Lower lobe of right lung (tissue), 2 donors: ENCODE results near the gene TTLL7. TPM values are rescaled to one million over a fixed set of nuclear protein-coding genes. Genes with fewer than 3 reads are reported as not detected.
"Not testable (repeated sequence)": the region's sequence is repeated elsewhere in the genome, so short reads cannot be mapped to it uniquely, and the experiment has no call there.

ENCODE experiments used
- ATAC-seq, 2 donors: fragments of 200-7000 bp; cut with Tn5 transposase; one replicate each; pipeline ENCODE4 v1.9.1; 2020 to 2022; ENCODE audit warnings: mild to moderate bottlenecking in 2 of 2, moderate library complexity in 2 of 2
- DNase-seq: peaks from one replicate; pipeline ENCODE4 v3.0.0-alpha.2; 2020
- H3K27ac ChIP-seq: fragments of 200-600 bp; one replicate; pipeline ENCODE4 v1.8.0; 2022
- H3K27me3 ChIP-seq: fragments of 200-600 bp; one replicate; pipeline ENCODE4 v1.8.0; 2022; ENCODE audit warnings: low read depth
- H3K36me3 ChIP-seq: fragments of 200-600 bp; one replicate; pipeline ENCODE4 v1.8.0; 2022; ENCODE audit warnings: mild to moderate bottlenecking
- H3K4me1 ChIP-seq: fragments of 200-600 bp; one replicate; pipeline ENCODE4 v1.8.0; 2022
- H3K4me3 ChIP-seq: fragments of 200-600 bp; one replicate; pipeline ENCODE4 v1.8.0; 2022; ENCODE audit warnings: mild to moderate bottlenecking
- H3K9me3 ChIP-seq: fragments of 200-600 bp; one replicate; pipeline ENCODE4 v1.8.0; 2022
- CTCF ChIP-seq: fragments of 200-600 bp; IDR thresholded peaks from one replicate; pipeline ENCODE4 v1.8.0; 2022; ENCODE audit warnings: antibody characterized with exemption, mild to moderate bottlenecking
- intact Hi-C: fragments of 100-400 bp; cut with DNase I; formaldehyde crosslinking; loops from one replicate; pipeline ENCODE4 v1.11.0; 2022
- total RNA-seq: library from RNA; stranded (reverse); fragmentation: NEBNext Ultra II Directional; extraction: Animal tissue kit (Norgen Biotek cat#: 25700); gene quantifications from one replicate; pipeline ENCODE4 v1.2.1, GENCODE V29; 2021
- donor health status: DM: no; HTN: yes; CAD: no; lungs with severe emphysema.

TTLL7 gene
- total RNA-seq, 1 donor from 2014 or later: 20.3 TPM

GRCh38 chr1:83996191-83996590 is 2.7 kb downstream of the TTLL7 start:
- no peaks in the 10 kb centered on the region for H3K9me3 ChIP-seq
- ATAC-seq: no peak
- intact Hi-C loops: no loop called here
- H3K4me3 ChIP-seq: no peak overlapping the region
- no peak for TF ChIP-seq CTCF
- H3K36me3 ChIP-seq: no peaks in the 10 kb centered on the region
- no peak overlapping the region for H3K27ac ChIP-seq
- no peak for DNase-seq
- H3K4me1 ChIP-seq: peaks cover 6% of the 10 kb centered on the region
- peaks cover 5% of the 10 kb centered on the region for H3K27me3 ChIP-seq

- Histone ChIP-seq H3K4me3 (no peak overlapping the region), H3K36me3 (no peaks in the 10 kb centered on the region), H3K27me3 (peaks cover 5% of the 10 kb centered on the region), H3K9me3 (no peaks in the 10 kb centered on the region), H3K4me1 (peaks cover 6% of the 10 kb centered on the region), H3K27ac (no peak overlapping the region)
- DNase-seq (no peak), ATAC-seq (no peak)
- intact Hi-C loops: no loop called here
- TF ChIP-seq CTCF: no peak
Observed at GRCh38 chr1:83995649-83996048, 3.3 kb downstream of the TTLL7 start.

DNA sequence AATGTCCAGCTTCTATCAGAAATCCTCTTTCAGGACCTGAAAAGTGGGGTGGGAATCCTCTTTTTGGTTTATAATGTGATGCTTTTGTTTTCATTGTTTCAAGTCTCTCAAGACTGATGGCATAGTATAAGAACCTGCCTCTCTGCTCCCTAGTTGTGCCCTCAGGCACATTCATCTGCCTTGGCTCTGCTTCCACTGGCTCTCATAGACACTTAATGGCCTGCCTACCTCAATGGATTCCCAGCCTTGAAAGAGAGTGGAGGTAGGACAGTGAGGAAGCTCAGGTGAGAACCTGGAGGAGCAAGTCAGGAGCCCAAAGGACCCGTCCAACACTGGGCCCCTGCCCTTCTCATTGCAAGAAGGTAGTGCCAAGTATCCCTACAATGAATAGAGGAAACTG is 4.8 kb downstream of the TTLL7 start:
- no peak for TF ChIP-seq CTCF
- no peaks in the 10 kb centered on the region for H3K9me3 ChIP-seq
- ATAC-seq (no peak), DNase-seq (no peak)
- H3K4me3 ChIP-seq: no peak overlapping the region
- H3K36me3 ChIP-seq: no peaks in the 10 kb centered on the region
- H3K27ac ChIP-seq: no peak overlapping the region
- intact Hi-C loops: no loop called here
- H3K4me1 ChIP-seq: no peaks in the 10 kb centered on the region
- no peaks in the 10 kb centered on the region for H3K27me3 ChIP-seq

DNA sequence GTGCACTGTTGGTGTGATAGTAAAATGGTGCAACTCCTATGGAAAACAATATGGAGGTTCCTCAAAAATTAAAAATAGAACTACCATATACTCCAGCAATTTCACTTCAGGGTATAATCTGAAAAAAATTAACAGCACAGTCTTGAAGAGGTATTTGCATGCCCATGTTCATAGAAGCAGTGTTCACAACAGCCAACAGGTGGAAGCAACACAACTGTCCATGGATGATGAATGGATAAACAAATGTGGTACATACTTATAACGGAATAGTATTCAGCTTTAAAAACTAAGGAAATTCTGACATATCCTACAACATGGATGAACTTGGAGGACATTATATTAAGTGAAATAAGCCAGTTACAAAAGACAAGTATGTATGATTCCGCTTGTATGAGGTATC is 8.2 kb downstream of the TTLL7 start:
- no peak for DNase-seq
- TF ChIP-seq CTCF: no peak
- H3K4me3 ChIP-seq: no peak overlapping the region
- no peaks in the 10 kb centered on the region for H3K36me3 ChIP-seq
- no peak overlapping the region for H3K27ac ChIP-seq
- no peaks in the 10 kb centered on the region for H3K27me3 ChIP-seq
- intact Hi-C loops: no loop called here
- no peaks in the 10 kb centered on the region for H3K4me1 ChIP-seq
- ATAC-seq: no peak
- peaks cover 15% of the 10 kb centered on the region for H3K9me3 ChIP-seq

DNA sequence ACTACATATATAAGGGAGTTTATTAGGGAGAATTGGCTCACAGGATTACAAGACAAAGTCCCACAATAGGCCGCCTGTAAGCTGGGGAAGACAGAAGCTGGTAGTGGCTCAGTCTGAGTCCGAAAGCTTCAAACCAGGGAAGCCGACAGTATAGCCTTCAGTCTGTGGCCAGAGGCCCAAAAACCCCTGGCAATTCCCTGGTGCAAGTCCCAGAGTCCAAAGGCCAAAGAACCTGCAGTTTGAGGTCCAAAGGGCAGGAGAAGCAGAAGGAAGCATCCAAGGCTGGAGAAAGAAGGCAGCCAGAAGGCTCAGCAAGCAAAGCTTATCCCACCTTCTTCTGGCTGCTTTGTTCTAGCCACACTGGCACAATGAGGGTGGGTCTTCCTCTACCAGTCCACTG is 13.9 kb downstream of the TTLL7 start:
- intact Hi-C loops: no loop called here
- DNase-seq: no peak
- ATAC-seq: no peak
- Histone ChIP-seq H3K27me3 (no peaks in the 10 kb centered on the region), H3K4me3 (no peak overlapping the region), H3K4me1 (no peaks in the 10 kb centered on the region), H3K36me3 (no peaks in the 10 kb centered on the region), H3K27ac (no peak overlapping the region), H3K9me3 (peaks cover 15% of the 10 kb centered on the region)
- no peak for TF ChIP-seq CTCF

DNA sequence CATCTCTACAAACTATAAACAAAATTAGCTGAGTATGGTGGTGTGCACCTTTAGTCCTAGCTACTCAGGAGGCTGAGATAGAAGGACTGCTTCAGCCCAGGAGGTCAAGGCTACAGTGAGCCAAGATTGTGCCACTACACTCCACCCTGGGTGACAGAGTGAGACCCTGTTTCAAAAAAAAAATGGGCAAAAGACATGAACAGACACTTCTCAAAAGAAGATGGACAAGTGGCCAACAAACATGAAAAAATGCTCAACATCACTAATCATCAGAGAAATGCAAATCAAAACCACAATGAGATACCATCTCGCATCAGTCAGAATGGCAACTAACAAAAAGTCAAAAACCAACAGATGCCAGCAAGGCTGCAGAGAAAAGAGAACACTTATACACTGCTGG is 15.0 kb downstream of the TTLL7 start:
- H3K36me3 ChIP-seq, ATAC-seq, H3K4me1 ChIP-seq, H3K27ac ChIP-seq, DNase-seq, intact Hi-C loops, H3K27me3 ChIP-seq, H3K4me3 ChIP-seq: not testable (repeated sequence)
- peaks cover 15% of the 10 kb centered on the region for H3K9me3 ChIP-seq
